Keratinocyte (primary cell): ENCODE results near the gene SLCO1B3. TPM values are rescaled to one million over a fixed set of nuclear protein-coding genes. Genes with fewer than 3 reads are reported as not detected.

Source experiments
- DNase-seq: peaks from one replicate; pipeline ENCODE4 v3.0.0-alpha.2; 2011; ENCODE audit warnings: low read depth, missing footprints, low spot score
- FAIRE-seq: peaks from 2 replicates; lab custom pipeline; 2011; peaks lifted over from hg19 to GRCh38; lab: Jason Lieb, UNC
- H2AFZ ChIP-seq: 2 replicates; pipeline ENCODE4 v1.6.0; 2012; ENCODE audit warnings: low read length, control low read depth, inconsistent platforms; ENCODE audit not compliant: control insufficient read depth
- H3K27ac ChIP-seq: 2 replicates; pipeline ENCODE4 v1.5.1; 2011; ENCODE audit warnings: low read length; ENCODE audit not compliant: control insufficient read depth, insufficient read depth
- H3K27me3 ChIP-seq: 3 replicates; pipeline ENCODE4 v1.6.0; 2011; ENCODE audit warnings: low read length; ENCODE audit not compliant: control insufficient read depth, insufficient read depth; ENCODE audit errors: extremely low read depth
- H3K36me3 ChIP-seq, 2 experiments: 2 replicates in 1 of 2; 3 replicates in 1 of 2; pipeline ENCODE4 v1.5.1; 2011; ENCODE audit warnings: low read length in 2 of 2, mild to moderate bottlenecking in 1 of 2; ENCODE audit not compliant: control insufficient read depth in 2 of 2, insufficient read depth in 2 of 2; ENCODE audit errors: extremely low read depth in 1 of 2
- H3K4me1 ChIP-seq: 3 replicates; pipeline ENCODE4 v1.5.1; 2011; ENCODE audit warnings: low read length; ENCODE audit not compliant: control insufficient read depth, insufficient read depth; ENCODE audit errors: extremely low read depth
- H3K4me2 ChIP-seq: 3 replicates; pipeline ENCODE4 v1.6.0; 2011; ENCODE audit warnings: low read depth, low read length; ENCODE audit not compliant: control insufficient read depth, insufficient read depth; ENCODE audit errors: extremely low read depth
- H3K4me3 ChIP-seq, 3 experiments: fragments of 200-600 bp in 1 of 3; sonication (generic) in 1 of 3; 2 replicates in 2 of 3; 3 replicates in 1 of 3; pipeline ENCODE4 v1.5.1; 2011 to 2016; ENCODE audit warnings: low read length in 3 of 3, mild to moderate bottlenecking in 3 of 3, control low read depth in 2 of 3, inconsistent platforms in 1 of 3, low read depth in 1 of 3, mixed read lengths in 1 of 3, mixed run types in 1 of 3, moderate library complexity in 1 of 3; ENCODE audit not compliant: control insufficient read depth in 2 of 3, insufficient read depth in 2 of 3; ENCODE audit errors: extremely low read depth in 1 of 3
- H3K79me2 ChIP-seq: 2 replicates; pipeline ENCODE4 v1.6.0; 2012; ENCODE audit warnings: low read length; ENCODE audit not compliant: control insufficient read depth, insufficient read depth
- H3K9ac ChIP-seq: 3 replicates; pipeline ENCODE4 v1.6.0; 2011; ENCODE audit warnings: low read length; ENCODE audit not compliant: control insufficient read depth, insufficient read depth; ENCODE audit errors: extremely low read depth
- H3K9me1 ChIP-seq: 3 replicates; pipeline ENCODE4 v1.6.0; 2011; ENCODE audit warnings: low read length; ENCODE audit not compliant: control insufficient read depth, insufficient read depth; ENCODE audit errors: extremely low read depth
- H3K9me3 ChIP-seq: 2 replicates; pipeline ENCODE4 v1.5.1; 2012; ENCODE audit warnings: low read depth, low read length; ENCODE audit not compliant: control insufficient read depth
- H4K20me1 ChIP-seq: 3 replicates; pipeline ENCODE4 v1.6.0; 2011; ENCODE audit warnings: low read length; ENCODE audit not compliant: control insufficient read depth, insufficient read depth; ENCODE audit errors: extremely low read depth
- EZH2 ChIP-seq: IDR thresholded peaks from one replicate; pipeline ENCODE4 v1.6.1; 2012; ENCODE audit warnings: inconsistent platforms, mild to moderate bottlenecking, low read length, moderate library complexity
- dilution Hi-C: fragments of 300-500 bp; cut with MboI; formaldehyde crosslinking; loops from one replicate; pipeline ENCODE4 v1.7.0; 2020; ENCODE audit warnings: low sequenced_read_pairs; ENCODE audit not compliant: extremely low pct_ligation_motif_present
- polyA plus RNA-seq, 5 experiments: library from polyadenylated mRNA; depleted of rRNA in 3 of 5; stranded (reverse) in 3 of 5; stranded (forward) in 1 of 5; unstranded in 1 of 5; fragments of >200 nt; gene quantifications; 1 replicate in 1 of 5; 2 replicates in 3 of 5; 3 replicates in 1 of 5; pipeline versions ENCODE4 v1.2.1 to v1.2.3, GENCODE V29; 2011 to 2012; ENCODE audit warnings: missing spikeins in 2 of 5, low read depth in 1 of 5, low replicate concordance in 1 of 5
- TF ChIP-seq, protein P1 (sequence below), 3 experiments: IDR thresholded peaks in 1 of 3; conservative IDR thresholded peaks in 1 of 3; optimal IDR thresholded peaks in 1 of 3; 2 replicates in 2 of 3; 3 replicates in 1 of 3; pipeline versions ENCODE3 to v1.5.1; 2011; ENCODE audit warnings: low read length in 3 of 3, mild to moderate bottlenecking in 3 of 3, moderate library complexity in 2 of 3, control low read depth in 1 of 3, inconsistent platforms in 1 of 3; ENCODE audit not compliant: insufficient read depth in 2 of 3; ENCODE audit errors: extremely low read depth in 1 of 3

The SLCO1B3 gene
- polyA plus RNA-seq, 1 donor (not counting 4 experiments of a cell fraction or from before 2014, with no cell fraction given) = not detected

DNA sequence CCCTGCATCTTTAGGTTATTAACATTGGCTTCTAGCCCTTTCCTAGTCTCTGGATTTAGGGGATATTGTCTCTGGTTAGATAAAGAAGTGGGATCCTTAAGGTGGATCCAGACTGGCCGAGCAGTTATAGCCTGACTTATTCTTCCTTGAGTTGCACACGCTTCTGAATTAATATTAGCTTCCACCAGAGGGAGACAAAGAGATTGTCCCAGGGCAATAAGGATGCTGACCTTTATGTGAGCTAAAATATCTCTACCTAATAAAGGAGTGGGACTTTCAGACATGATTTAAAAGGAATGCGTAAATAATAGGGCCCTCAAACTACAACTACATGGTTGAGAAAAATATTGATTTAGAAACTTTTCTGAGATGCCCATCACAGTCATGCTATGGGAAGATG is 139.7 kb downstream of the SLCO1B3 start:
- H3K27ac ChIP-seq = no peak overlapping the region
- H3K9ac ChIP-seq = no peak overlapping the region
- FAIRE-seq = no peak
- no peaks in the 10 kb centered on the region for H3K9me1 ChIP-seq
- no peaks in the 10 kb centered on the region for H3K79me2 ChIP-seq
- no peaks in the 10 kb centered on the region for H3K27me3 ChIP-seq
- no peaks in the 10 kb centered on the region for H3K4me1 ChIP-seq
- TF ChIP-seq, protein P1, sequence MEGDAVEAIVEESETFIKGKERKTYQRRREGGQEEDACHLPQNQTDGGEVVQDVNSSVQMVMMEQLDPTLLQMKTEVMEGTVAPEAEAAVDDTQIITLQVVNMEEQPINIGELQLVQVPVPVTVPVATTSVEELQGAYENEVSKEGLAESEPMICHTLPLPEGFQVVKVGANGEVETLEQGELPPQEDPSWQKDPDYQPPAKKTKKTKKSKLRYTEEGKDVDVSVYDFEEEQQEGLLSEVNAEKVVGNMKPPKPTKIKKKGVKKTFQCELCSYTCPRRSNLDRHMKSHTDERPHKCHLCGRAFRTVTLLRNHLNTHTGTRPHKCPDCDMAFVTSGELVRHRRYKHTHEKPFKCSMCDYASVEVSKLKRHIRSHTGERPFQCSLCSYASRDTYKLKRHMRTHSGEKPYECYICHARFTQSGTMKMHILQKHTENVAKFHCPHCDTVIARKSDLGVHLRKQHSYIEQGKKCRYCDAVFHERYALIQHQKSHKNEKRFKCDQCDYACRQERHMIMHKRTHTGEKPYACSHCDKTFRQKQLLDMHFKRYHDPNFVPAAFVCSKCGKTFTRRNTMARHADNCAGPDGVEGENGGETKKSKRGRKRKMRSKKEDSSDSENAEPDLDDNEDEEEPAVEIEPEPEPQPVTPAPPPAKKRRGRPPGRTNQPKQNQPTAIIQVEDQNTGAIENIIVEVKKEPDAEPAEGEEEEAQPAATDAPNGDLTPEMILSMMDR (optimal IDR thresholded peaks at IDR 0.05 in 1 of 3, IDR thresholded peaks at IDR 0.05 in 1 of 3, conservative IDR thresholded peaks at IDR 0.05 in 1 of 3; ENCODE audit: extremely low read depth in 1 of 3, insufficient read depth in 2 of 3, low read length in 3 of 3) = no peak
- TF ChIP-seq EZH2 = no peak
- H3K4me3 ChIP-seq = no peak overlapping the region
- H3K4me2 ChIP-seq = no peak overlapping the region
- dilution Hi-C loops = no loop called here
- H3K36me3 ChIP-seq = no peaks in the 10 kb centered on the region
- no peak overlapping the region for H2AFZ ChIP-seq
- H4K20me1 ChIP-seq = no peaks in the 10 kb centered on the region
- DNase-seq = no peak
- H3K9me3 ChIP-seq = no peaks in the 10 kb centered on the region

GRCh38 chr12:20963303-20963702 is 152.8 kb downstream of the SLCO1B3 start:
- Histone ChIP-seq H3K27me3 (no peaks in the 10 kb centered on the region), H3K27ac (no peak overlapping the region), H3K9me3 (peaks cover 2% of the 10 kb centered on the region), H3K4me2 (no peak overlapping the region), H3K36me3 (no peaks in the 10 kb centered on the region), H3K9me1 (no peaks in the 10 kb centered on the region), H3K9ac (no peak overlapping the region), H2AFZ (no peak overlapping the region), H3K4me1 (no peaks in the 10 kb centered on the region), H3K4me3 (no peak overlapping the region), H3K79me2 (no peaks in the 10 kb centered on the region), H4K20me1 (no peaks in the 10 kb centered on the region)
- DNase-seq (no peak), FAIRE-seq (no peak)
- TF ChIP-seq, protein P1 (optimal IDR thresholded peaks at IDR 0.05 in 1 of 3, IDR thresholded peaks at IDR 0.05 in 1 of 3, conservative IDR thresholded peaks at IDR 0.05 in 1 of 3; ENCODE audit: extremely low read depth in 1 of 3, insufficient read depth in 2 of 3, low read length in 3 of 3) = no peak
- no peak for TF ChIP-seq EZH2
- dilution Hi-C loops = no loop called here
